SKM-1 (cell line): ENCODE data around the gene CDKAL1.

Experiments used
- DNase-seq: peaks from one replicate; lab custom pipeline; 2025; ENCODE audit not compliant: unreplicated experiment; lab: John Stamatoyannopoulos, UW

CDKAL1 gene

GRCh38 chr6:20946022-20946421 is 411.8 kb downstream of the CDKAL1 start:
- no peak for DNase-seq

GRCh38 chr6:20946890-20947289 is 412.6 kb downstream of the CDKAL1 start:
- DNase-seq = no peak

- DNase-seq = no peak
Measured at GRCh38 chr6:20947977-20948376, 413.7 kb downstream of the CDKAL1 start.

GRCh38 chr6:20948556-20948955 is 414.3 kb downstream of the CDKAL1 start:
- DNase-seq = no peak

GRCh38 chr6:20949138-20949537 is 414.9 kb downstream of the CDKAL1 start:
- no peak for DNase-seq

GRCh38 chr6:20952699-20953474 is 418.6 kb downstream of the CDKAL1 start:
- no peak for DNase-seq

- no peak for DNase-seq
Measured at GRCh38 chr6:20954315-20954714, 420.1 kb downstream of the CDKAL1 start.

- no peak for DNase-seq
Measured at GRCh38 chr6:20955131-20955530, 420.9 kb downstream of the CDKAL1 start.

- no peak for DNase-seq
Measured at GRCh38 chr6:20955751-20956150, 421.5 kb downstream of the CDKAL1 start.

GRCh38 chr6:20960067-20960466 is 425.8 kb downstream of the CDKAL1 start:
- no peak for DNase-seq

GRCh38 chr6:20965276-20965675 is 431.0 kb downstream of the CDKAL1 start:
- no peak for DNase-seq

- DNase-seq = no peak
Measured at GRCh38 chr6:20965915-20966314, 431.7 kb downstream of the CDKAL1 start.

- no peak for DNase-seq
Measured at GRCh38 chr6:20969551-20969950, 435.3 kb downstream of the CDKAL1 start.

GRCh38 chr6:20976391-20976918 is 442.2 kb downstream of the CDKAL1 start:
- no peak for DNase-seq

GRCh38 chr6:20978151-20978614 is 443.9 kb downstream of the CDKAL1 start:
- no peak for DNase-seq

- no peak for DNase-seq
Measured at GRCh38 chr6:20979076-20979475, 444.8 kb downstream of the CDKAL1 start.

- no peak for DNase-seq
Measured at GRCh38 chr6:20983961-20984360, 449.7 kb downstream of the CDKAL1 start.

- no peak for DNase-seq
Measured at GRCh38 chr6:20985821-20986220, 451.6 kb downstream of the CDKAL1 start.

- DNase-seq = no peak
Measured at GRCh38 chr6:20991910-20992309, 457.7 kb downstream of the CDKAL1 start.

GRCh38 chr6:20996099-20996498 is 461.8 kb downstream of the CDKAL1 start:
- no peak for DNase-seq

- no peak for DNase-seq
Measured at GRCh38 chr6:20997143-20997769, 463.0 kb downstream of the CDKAL1 start.

- no peak for DNase-seq
Measured at GRCh38 chr6:20997770-20998147, 463.5 kb downstream of the CDKAL1 start.
